ENCODE measurements around the gene SRPK2.
"Not testable (repeated sequence)": the region's sequence is repeated elsewhere in the genome, so short reads cannot be mapped to it uniquely, and the experiment has no call there.

Gene SRPK2

DNA sequence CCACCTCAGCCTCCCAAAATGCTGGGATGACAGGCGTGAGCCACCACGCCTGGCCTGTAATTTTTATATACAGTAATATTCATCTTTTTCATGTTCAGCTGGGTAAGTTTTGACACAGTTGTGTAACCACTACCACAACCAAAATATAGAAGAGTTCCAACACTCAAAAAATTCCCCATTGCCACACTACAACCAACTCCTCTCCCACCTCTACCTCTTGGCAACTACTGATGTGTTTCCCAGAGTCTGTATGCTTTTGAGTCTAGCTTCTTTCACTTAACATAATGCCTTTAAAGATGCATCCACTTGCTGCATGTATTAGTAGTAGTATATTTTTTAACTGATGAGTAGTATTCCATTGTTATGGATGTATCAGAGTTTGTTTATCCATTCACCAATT is 90.7 kb downstream of the SRPK2 start:
- DNase-seq (ENCODE audit: low read depth, low spot score), result no peak
- H3K36me3 ChIP-seq (ENCODE audit: insufficient read depth, low read length), result no peaks in the 10 kb centered on the region
- no peak overlapping the region for H3K4me3 ChIP-seq
- no peak overlapping the region for H3K27ac ChIP-seq
- TF ChIP-seq EZH2 (IDR thresholded peaks at IDR 0.05) (no peak), POLR2AphosphoS5 (IDR thresholded peaks at IDR 0.05; ENCODE audit: borderline replicate concordance, low read depth, low read length) (no peak), FOXP2 (optimal IDR thresholded peaks at IDR 0.05; ENCODE audit: control extremely low read depth, extremely low read length, insufficient read depth) (no peak)
- H3K9ac ChIP-seq (ENCODE audit: insufficient read length), result no peak overlapping the region
- no peaks in the 10 kb centered on the region for H3K9me3 ChIP-seq (ENCODE audit: low read depth, low read length)

DNA sequence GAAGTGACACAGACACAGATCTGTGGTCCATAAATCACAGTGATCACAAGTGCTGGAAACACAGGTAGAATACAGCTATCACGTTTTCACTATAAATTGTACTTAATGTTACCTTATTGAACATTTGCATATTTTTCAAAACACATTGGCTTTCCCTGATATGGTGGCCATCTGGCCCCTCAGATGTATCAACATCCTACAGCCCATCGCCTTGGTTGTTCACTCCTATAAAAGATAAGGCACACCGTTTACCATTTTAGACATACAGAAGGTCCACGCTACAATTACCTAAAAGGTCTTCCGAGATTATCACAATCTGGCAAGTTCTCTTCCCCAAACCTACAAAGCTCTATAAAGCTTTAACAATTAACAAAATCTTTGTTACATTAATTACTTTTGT is 91.4 kb downstream of the SRPK2 start:
- H3K9ac ChIP-seq (ENCODE audit: insufficient read length), result no peak overlapping the region
- no peak for DNase-seq (ENCODE audit: low read depth, low spot score)
- H3K27ac ChIP-seq, result no peak overlapping the region
- no peaks in the 10 kb centered on the region for H3K36me3 ChIP-seq (ENCODE audit: insufficient read depth, low read length)
- H3K9me3 ChIP-seq (ENCODE audit: low read depth, low read length), result no peaks in the 10 kb centered on the region
- no peak overlapping the region for H3K4me3 ChIP-seq
- TF ChIP-seq FOXP2 (optimal IDR thresholded peaks at IDR 0.05; ENCODE audit: control extremely low read depth, extremely low read length, insufficient read depth), result no peak

DNA sequence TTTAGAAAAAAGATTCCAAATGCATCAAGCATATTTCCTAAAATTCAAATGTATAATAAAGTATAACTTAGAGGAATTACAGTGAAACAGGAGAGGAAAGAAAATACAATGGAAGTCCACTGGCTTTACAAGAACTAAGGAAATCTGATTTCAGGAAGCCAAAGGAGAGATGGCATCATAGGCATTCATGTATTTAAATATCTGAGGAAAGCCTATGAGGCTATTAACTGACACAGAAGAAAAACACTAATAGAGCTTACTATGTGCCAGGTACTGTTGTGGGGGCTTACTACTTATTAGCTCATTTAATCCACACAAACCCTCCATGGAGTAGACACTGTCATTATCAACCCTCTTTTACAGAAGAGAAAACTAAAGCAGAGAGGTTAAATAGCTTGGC is 92.2 kb downstream of the SRPK2 start:
- Histone ChIP-seq H3K9ac (ENCODE audit: insufficient read length) (no peak overlapping the region), H3K4me3 (no peak overlapping the region), H3K27ac (peak overlapping the region; percentile 19; the same call in 1 of the 2 replicates), H3K9me3 (ENCODE audit: low read depth, low read length) (no peaks in the 10 kb centered on the region), H3K36me3 (ENCODE audit: insufficient read depth, low read length) (no peaks in the 10 kb centered on the region)
- DNase-seq (ENCODE audit: low read depth, low spot score), result no peak
- TF ChIP-seq FOXP2 (optimal IDR thresholded peaks at IDR 0.05; ENCODE audit: control extremely low read depth, extremely low read length, insufficient read depth), result no peak
- no peak for TF ChIP-seq EZH2 (IDR thresholded peaks at IDR 0.05)
- TF ChIP-seq POLR2AphosphoS5 (IDR thresholded peaks at IDR 0.05; ENCODE audit: borderline replicate concordance, low read depth, low read length), result no peak

DNA sequence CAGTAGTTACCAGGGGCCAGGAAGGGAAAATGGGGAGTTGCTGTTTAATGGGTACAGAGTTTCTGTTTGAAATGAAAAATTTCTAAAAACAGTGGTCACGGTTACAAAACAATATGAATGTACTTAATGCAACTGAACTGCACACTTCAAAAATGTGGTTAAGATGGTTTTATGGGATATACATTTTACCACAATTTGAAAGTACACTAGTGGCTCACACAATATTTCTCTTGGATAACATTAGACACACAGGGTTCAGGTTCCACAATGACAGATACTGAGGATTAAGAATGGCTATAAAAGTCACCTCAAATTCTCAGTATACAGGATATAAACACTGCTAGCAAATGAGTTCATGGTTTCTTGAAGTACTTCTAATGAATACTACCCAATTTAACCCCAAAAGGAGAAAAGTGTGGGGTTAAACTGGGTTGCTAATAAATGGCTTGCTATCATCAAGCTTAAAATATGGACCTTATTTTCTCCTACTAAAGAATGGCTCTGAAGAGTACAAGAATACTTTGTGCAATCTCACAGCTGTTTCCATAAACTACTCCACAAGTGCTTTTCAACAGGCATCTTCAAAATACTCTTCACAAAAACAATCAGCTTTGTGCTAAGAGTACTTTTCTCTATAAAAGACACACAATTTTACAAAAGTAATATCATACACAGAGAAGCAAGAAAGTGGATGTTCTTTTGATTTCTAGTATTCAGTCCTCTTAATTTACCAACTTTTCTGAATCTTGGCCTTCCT is 92.9 kb downstream of the SRPK2 start:
- Histone ChIP-seq H3K4me3 (no peak overlapping the region), H3K9me3 (ENCODE audit: low read depth, low read length) (no peaks in the 10 kb centered on the region), H3K27ac (peak overlapping the region; percentile 19), H3K36me3 (ENCODE audit: insufficient read depth, low read length) (no peaks in the 10 kb centered on the region), H3K9ac (ENCODE audit: insufficient read length) (no peak overlapping the region)
- DNase-seq (ENCODE audit: low read depth, low spot score), result no peak
- no peak for TF ChIP-seq POLR2AphosphoS5 (IDR thresholded peaks at IDR 0.05; ENCODE audit: borderline replicate concordance, low read depth, low read length)
- no peak for TF ChIP-seq FOXP2 (optimal IDR thresholded peaks at IDR 0.05; ENCODE audit: control extremely low read depth, extremely low read length, insufficient read depth)
- no peak for TF ChIP-seq EZH2 (IDR thresholded peaks at IDR 0.05)

- not testable (repeated sequence) for H3K27ac ChIP-seq; H3K9me3 ChIP-seq (ENCODE audit: low read depth, low read length); H3K4me3 ChIP-seq; H3K9ac ChIP-seq (ENCODE audit: insufficient read length); H3K36me3 ChIP-seq (ENCODE audit: insufficient read depth, low read length); DNase-seq (ENCODE audit: low read depth, low spot score)
These were observed 94.2 kb downstream of the SRPK2 start for GRCh38 chr7:105294482-105294881.

DNA sequence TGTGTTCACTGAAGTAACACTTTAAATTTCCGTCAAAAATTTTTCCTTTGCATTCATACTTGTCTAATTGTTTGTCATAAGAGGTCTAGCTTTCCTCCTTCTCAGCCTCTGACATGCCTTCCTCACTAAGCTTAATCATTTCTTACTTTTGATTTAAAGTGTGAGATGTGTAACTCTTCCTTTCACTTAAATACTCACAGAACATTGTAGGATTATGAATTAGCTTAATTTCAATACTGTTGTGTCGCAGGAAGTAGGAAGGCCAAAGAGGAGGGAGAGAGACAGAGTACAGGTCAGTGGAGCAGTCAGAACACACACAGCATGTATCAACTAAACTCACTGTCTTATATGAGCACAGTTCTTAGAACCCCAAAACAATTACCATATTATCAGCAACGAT is 99.0 kb downstream of the SRPK2 start:
- H3K9me3 ChIP-seq (ENCODE audit: low read depth, low read length), result no peaks in the 10 kb centered on the region
- peak overlapping the region; percentile 38; the same call in 1 of the 2 replicates for H3K27ac ChIP-seq
- DNase-seq (ENCODE audit: low read depth, low spot score), result no peak
- no peaks in the 10 kb centered on the region for H3K36me3 ChIP-seq (ENCODE audit: insufficient read depth, low read length)
- H3K4me3 ChIP-seq, result no peak overlapping the region
- TF ChIP-seq FOXP2 (optimal IDR thresholded peaks at IDR 0.05; ENCODE audit: control extremely low read depth, extremely low read length, insufficient read depth), result no peak
- no peak for TF ChIP-seq POLR2AphosphoS5 (IDR thresholded peaks at IDR 0.05; ENCODE audit: borderline replicate concordance, low read depth, low read length)
- TF ChIP-seq EZH2 (IDR thresholded peaks at IDR 0.05), result no peak
- no peak overlapping the region for H3K9ac ChIP-seq (ENCODE audit: insufficient read length)

DNA sequence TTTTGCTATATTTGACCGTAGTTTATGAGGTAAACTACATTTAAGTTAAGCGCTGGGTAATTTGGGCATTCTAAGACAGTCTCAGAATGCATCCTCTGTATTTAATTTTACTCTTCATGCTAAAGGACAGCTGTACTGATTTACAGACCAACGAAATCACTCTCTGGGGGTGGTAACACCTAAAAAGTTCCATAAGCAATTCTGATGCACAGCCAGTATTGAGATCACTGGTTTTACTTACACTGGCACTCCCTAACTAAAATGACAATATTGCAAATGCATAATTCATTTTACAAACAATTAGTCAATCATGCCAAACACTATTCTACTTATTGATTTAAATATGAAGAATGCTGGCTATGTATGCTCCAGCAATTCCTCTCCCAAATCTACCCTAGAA is 102.3 kb downstream of the SRPK2 start:
- H3K9ac ChIP-seq (ENCODE audit: insufficient read length), result no peak overlapping the region

DNA sequence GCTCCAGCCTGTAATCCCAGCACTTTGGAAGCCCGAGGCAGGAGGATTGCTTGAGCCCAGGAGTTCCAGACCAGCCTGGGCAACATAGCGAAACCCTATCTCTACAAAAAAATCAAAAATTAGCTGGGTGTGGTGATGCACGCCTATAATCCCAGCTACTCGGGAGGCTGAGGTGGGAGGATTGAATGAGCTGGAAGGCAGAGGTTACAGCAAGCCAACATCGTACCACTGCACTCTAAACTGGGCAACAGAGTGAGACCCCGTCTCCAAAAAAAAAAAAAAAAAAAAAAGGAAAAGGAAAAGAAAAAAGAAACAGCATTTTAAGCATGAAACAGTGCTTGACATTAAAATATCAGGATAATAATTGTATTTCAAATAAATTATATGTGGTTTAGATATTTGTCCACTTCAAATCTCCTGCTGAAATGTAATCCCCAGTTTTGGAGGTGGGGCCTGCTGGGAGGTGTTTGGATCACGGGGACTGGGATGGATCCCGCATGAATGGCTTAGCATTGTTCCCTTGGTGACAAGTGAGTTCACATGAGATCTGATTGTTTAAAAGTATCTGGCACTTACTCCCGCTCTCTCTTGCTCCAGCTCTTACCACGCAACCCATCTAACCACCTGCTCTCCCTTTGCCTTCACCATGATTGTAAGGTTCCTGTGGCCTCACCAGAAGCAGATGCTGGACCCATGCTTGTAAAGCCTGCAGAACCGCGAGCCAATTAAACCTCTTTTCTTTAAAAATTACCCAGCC is 103.4 kb downstream of the SRPK2 start:
- Histone ChIP-seq H3K9me3 (ENCODE audit: low read depth, low read length) (no peaks in the 10 kb centered on the region), H3K36me3 (ENCODE audit: insufficient read depth, low read length) (no peaks in the 10 kb centered on the region), H3K27ac (no peak overlapping the region), H3K4me3 (no peak overlapping the region), H3K9ac (ENCODE audit: insufficient read length) (no peak overlapping the region)
- no peak for TF ChIP-seq FOXP2 (optimal IDR thresholded peaks at IDR 0.05; ENCODE audit: control extremely low read depth, extremely low read length, insufficient read depth)
- TF ChIP-seq EZH2 (IDR thresholded peaks at IDR 0.05), result no peak
- no peak for TF ChIP-seq POLR2AphosphoS5 (IDR thresholded peaks at IDR 0.05; ENCODE audit: borderline replicate concordance, low read depth, low read length)
- no peak for DNase-seq (ENCODE audit: low read depth, low spot score)

More for the DNA sequence above, 102.3 kb downstream of the SRPK2 start:
- Histone ChIP-seq H3K27ac (no peak overlapping the region), H3K4me3 (no peak overlapping the region), H3K36me3 (ENCODE audit: insufficient read depth, low read length) (no peaks in the 10 kb centered on the region), H3K9me3 (ENCODE audit: low read depth, low read length) (no peaks in the 10 kb centered on the region)
- TF ChIP-seq EZH2 (IDR thresholded peaks at IDR 0.05) (no peak), POLR2AphosphoS5 (IDR thresholded peaks at IDR 0.05; ENCODE audit: borderline replicate concordance, low read depth, low read length) (no peak), FOXP2 (optimal IDR thresholded peaks at IDR 0.05; ENCODE audit: control extremely low read depth, extremely low read length, insufficient read depth) (no peak)
- DNase-seq (ENCODE audit: low read depth, low spot score), result no peak

All from SK-N-MC (cell line).